ENCODE results near the gene S100A10. TPM values are rescaled to one million over a fixed set of nuclear protein-coding genes. Genes with fewer than 3 reads are reported as not detected.

The S100A10 gene
- total and polyA plus RNA-seq, 11 donors = 55.5 to 403 (median 196) TPM

DNA sequence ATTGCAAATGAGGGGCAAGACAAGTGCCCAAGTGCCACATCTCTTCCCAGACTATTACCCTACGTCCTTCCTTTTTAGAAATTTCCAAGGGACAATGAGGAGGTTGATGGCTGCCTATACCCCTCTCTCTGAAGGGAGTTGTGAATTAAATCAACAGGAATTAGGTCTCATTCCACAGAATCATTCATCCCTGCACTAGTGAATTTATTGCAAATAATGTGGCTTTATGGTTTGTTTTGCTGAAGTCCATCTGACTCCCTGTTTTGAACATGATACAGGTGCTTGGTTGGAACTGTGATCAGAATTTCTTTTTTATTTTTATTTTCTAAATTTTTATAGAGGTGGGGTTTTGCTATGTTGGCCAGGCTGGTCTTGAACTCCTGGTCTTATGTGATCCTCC lies 50.1 kb downstream of the S100A10 start:
- whole genome bisulfite sequencing, 4 donors = 86 to 100% (median 98%) methylated on average over 1 of the region's 1 CpG
- intact Hi-C loops (cut with DNase I) = no loop called here

DNA sequence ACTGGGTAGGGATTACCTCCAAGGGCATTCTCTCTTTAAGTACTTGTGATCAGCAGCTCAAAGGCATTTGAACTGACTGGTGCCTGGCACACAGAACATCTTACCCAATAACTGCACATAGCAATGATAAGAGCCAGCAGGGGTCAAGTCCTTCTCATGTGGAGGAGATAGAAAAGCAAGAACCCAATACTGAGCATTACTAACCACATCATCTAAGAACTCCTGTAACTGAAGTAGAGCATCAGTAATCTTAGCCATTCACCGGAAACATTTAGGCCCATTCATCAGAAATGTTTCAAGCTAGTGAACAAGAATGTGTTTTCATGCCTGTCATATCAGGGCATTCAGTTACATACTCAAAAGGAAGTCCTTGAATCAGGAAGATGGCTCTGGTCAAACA lies 50.8 kb downstream of the S100A10 start:
- peak overlapping the region; percentile 70 to 89 (median 82) for H3K27ac ChIP-seq
- no peaks in the 10 kb centered on the region for H3K27me3 ChIP-seq
- intact Hi-C loops (cut with DNase I) = no loop called here
- H3K9me3 ChIP-seq = no peaks in the 10 kb centered on the region
- ATAC-seq (peak in 2 of 4 donors; percentile 44 to 56), DNase-seq (peak in 2 of 5 donors; percentile 40 to 63)
- TF ChIP-seq, protein P1, sequence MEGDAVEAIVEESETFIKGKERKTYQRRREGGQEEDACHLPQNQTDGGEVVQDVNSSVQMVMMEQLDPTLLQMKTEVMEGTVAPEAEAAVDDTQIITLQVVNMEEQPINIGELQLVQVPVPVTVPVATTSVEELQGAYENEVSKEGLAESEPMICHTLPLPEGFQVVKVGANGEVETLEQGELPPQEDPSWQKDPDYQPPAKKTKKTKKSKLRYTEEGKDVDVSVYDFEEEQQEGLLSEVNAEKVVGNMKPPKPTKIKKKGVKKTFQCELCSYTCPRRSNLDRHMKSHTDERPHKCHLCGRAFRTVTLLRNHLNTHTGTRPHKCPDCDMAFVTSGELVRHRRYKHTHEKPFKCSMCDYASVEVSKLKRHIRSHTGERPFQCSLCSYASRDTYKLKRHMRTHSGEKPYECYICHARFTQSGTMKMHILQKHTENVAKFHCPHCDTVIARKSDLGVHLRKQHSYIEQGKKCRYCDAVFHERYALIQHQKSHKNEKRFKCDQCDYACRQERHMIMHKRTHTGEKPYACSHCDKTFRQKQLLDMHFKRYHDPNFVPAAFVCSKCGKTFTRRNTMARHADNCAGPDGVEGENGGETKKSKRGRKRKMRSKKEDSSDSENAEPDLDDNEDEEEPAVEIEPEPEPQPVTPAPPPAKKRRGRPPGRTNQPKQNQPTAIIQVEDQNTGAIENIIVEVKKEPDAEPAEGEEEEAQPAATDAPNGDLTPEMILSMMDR (IDR thresholded peaks at IDR 0.05) = no peak
- no peak for TF ChIP-seq POLR2A (IDR thresholded peaks at IDR 0.05)
- H3K36me3 ChIP-seq = no peaks in the 10 kb centered on the region
- no peak overlapping the region for H3K4me3 ChIP-seq
- peaks cover 8 to 68% (median 47%) of the 10 kb centered on the region in 12 donors for H3K4me1 ChIP-seq
- 39 to 69% (median 58%) methylated on average over 1 of the region's 1 CpG for WGBS, 4 donors

More for the DNA sequence above, 50.1 kb downstream of the S100A10 start:
- no peaks in the 10 kb centered on the region for H3K27me3 ChIP-seq
- ATAC-seq = no peak
- H3K4me3 ChIP-seq = no peak overlapping the region
- H3K9me3 ChIP-seq = no peaks in the 10 kb centered on the region
- TF ChIP-seq, protein P1 (IDR thresholded peaks at IDR 0.05) = no peak
- no peak for TF ChIP-seq POLR2A (IDR thresholded peaks at IDR 0.05)
- H3K4me1 ChIP-seq = peaks cover 8 to 68% (median 47%) of the 10 kb centered on the region in 12 donors
- H3K36me3 ChIP-seq = no peaks in the 10 kb centered on the region
- DNase-seq = no peak
- peak overlapping the region; percentile 41 to 89 (median 82) for H3K27ac ChIP-seq

DNA sequence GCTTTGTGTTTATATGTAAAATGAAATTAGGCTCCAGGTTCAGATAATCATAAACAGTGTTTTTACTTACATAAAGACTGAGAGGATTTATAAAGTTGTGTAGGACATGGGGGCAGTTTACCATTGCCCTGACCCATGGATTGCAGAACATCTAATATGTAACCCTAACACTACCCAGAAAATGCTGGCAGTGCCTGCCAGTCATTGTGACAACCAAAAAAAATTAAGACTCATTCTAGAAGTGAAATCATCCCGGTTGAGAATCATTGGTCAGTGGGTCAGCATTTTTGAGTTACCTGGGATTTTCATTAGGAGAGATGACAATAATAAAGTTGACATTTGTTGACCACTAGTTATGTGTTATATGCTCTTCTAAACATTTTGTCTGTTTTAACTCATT lies 53.1 kb downstream of the S100A10 start:
- intact Hi-C loops (cut with DNase I) = no loop called here
- Histone ChIP-seq H3K9me3 (no peaks in the 10 kb centered on the region), H3K27ac (peak overlapping the region; percentile 47 to 89 (median 81)), H3K27me3 (no peaks in the 10 kb centered on the region), H3K4me3 (no peak overlapping the region), H3K36me3 (no peaks in the 10 kb centered on the region), H3K4me1 (peaks cover 4 to 53% (median 34%) of the 10 kb centered on the region in 12 donors)
- DNase-seq (no peak), ATAC-seq (no peak)
- TF ChIP-seq POLR2A (IDR thresholded peaks at IDR 0.05) = no peak
- TF ChIP-seq, protein P1 (IDR thresholded peaks at IDR 0.05) = no peak
- 46 to 67% (median 48%) methylated on average over 1 of the region's 1 CpG for WGBS, 4 donors

DNA sequence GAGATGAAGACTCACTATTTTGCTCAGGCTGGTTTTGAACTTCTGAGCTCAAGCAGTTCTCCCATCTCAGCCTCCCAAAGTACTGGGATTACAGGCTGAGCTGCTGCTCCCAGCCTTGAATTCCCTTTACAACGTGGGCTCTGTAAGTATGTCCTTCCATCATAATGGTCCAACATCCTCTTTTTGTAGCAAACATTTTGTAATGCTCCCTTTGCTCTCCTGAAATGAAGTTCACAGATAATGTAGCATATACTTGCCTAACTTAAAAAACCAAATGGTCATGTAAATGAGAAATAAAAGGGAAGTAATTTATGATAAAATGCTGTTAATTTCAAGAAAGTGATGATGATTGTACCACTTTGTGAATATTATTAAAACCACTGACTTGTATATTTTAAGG lies 53.9 kb downstream of the S100A10 start:
- intact Hi-C loops (cut with DNase I) = loop anchor here in 2 of 10 donors (10.0 kb wide), 1 partner anchor 245 kb away; no protein-coding TSS in a partner anchor
- 59 to 87% (median 74%) methylated on average over 1 of the region's 1 CpG for WGBS, 4 donors

More for the DNA sequence above, 53.9 kb downstream of the S100A10 start:
- no peak overlapping the region for H3K4me3 ChIP-seq
- TF ChIP-seq POLR2A (IDR thresholded peaks at IDR 0.05) = no peak
- TF ChIP-seq, protein P1 (IDR thresholded peaks at IDR 0.05) = no peak
- ATAC-seq (no peak), DNase-seq (no peak)
- peaks cover 4 to 45% (median 26%) of the 10 kb centered on the region in 12 donors for H3K4me1 ChIP-seq
- H3K9me3 ChIP-seq = no peaks in the 10 kb centered on the region
- no peaks in the 10 kb centered on the region for H3K27me3 ChIP-seq
- H3K27ac ChIP-seq = no peak overlapping the region
- no peaks in the 10 kb centered on the region for H3K36me3 ChIP-seq

Data from heart left ventricle (tissue), 16 donors.